ENCODE results near the gene MAGI2.

Gene MAGI2

GRCh38 chr7:79245623-79246249, 207.7 kb downstream of the MAGI2 start:
- DNase-seq, result no peak

DNA sequence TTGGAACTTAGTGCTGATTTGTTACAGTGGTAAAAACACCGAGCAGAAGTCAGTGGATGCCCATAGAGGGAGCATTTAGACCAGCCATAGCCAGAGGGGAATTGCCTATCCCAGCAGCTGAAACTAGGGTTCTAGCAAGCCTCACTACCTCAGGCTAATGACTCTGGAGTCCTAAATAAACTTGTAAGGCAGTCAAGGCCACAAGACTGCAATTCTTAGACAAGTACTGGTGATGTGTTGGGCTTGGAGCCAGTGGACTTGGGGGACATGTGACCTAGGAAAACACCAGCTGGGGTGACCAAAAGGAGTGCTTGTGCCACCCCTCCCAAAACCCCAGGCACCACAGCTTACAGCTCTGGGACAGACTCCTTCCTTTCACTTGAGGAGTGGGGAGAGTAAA, 209.0 kb downstream of the MAGI2 start:
- no peak for DNase-seq

- DNase-seq, result no peak
Observed at GRCh38 chr7:79241288-79242060, 212.0 kb downstream of the MAGI2 start.

DNA sequence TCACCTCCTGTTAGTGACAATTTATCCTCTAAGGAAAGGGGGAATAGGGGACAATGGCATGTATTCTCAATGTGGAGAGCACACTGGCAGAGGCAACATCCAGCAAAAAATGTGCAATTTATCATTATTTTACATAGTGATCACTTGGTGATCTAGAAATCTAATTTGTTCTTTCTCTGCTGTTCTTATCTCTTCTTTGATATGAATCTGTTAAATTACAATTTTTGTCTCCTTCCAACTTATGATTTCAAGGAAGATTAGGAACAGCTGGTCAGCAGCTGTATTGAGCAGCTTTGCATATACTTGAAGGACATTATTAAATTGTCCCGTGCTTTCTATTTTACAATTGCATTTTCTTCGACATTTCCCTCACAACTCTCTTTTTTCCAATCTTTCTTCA, 213.1 kb downstream of the MAGI2 start:
- no peak for DNase-seq

GRCh38 chr7:79236352-79237028, 217.0 kb downstream of the MAGI2 start:
- no peak for DNase-seq

- DNase-seq, result no peak
Observed at GRCh38 chr7:79227044-79227443, 226.4 kb downstream of the MAGI2 start.

- DNase-seq, result no peak
Observed at GRCh38 chr7:79221211-79221610, 232.3 kb downstream of the MAGI2 start.

DNA sequence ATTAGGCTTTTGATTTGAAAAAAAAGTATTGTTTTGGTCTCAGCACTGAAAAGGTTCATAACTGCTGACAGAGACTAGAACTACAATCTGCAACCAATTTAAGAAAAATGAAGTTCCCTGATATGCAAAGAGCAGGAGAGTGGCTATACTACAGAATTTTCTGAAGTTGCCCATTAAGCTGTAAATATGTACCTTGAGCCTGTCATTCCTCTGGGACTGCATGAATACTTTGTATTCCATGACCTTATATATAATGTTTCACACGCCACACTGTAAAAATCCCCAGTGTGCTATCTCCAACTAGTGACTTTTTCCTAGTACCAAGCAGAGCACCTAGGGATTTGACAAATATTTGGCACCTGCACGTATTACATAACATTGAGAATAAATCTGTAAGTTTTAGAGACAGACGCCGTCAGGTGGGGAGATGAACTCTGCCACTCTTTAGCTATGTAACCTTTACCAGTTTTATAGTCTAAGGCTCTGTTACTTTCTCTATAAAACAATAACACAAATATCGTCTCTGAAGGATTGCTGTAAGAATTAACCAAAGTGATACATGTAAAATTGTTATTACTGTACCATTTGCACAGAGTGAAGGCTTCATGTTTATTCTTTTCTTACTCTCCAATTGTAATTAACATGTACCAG, 235.4 kb downstream of the MAGI2 start:
- DNase-seq, result peak in 1 of 14 donors; percentile 48

DNA sequence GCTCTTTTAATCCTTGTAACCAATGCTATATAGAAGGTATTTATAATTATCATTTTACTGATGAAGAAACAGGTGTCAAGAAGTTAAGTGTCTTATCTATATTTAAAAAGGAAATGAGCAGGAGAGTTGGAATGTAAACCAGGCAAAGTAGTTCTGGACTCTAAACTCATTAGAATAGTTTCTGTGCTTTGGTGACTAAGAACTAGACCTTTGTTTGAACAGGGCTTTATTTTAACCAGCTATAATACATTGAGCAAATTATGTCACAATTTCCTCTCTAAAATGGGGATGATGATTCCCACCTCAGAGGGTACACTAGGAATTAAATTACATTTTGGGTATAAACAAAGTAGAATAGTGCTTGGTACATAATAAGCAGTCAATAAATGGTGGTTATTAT, 236.0 kb downstream of the MAGI2 start:
- no peak for DNase-seq

DNA sequence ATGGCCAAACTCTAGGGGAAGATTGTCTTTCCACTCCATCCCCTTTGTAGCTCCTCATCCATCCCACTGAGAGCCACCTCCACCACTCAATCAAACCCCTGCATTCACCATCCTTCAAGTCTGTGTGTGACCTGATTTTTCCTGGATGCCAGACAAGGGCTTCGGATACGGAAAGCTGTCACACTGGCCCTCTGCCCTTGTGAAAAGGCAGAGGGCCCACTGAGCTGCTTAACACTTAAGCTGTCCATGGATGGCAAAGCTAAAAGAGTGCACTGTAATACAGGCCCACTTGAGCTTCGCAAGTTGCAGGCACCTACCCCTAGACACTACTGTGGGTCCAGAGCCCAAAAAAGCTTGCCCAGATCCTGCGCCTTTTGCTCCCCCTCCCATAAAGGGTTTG, 237.2 kb downstream of the MAGI2 start:
- peak in 1 of 14 donors; percentile 92 for DNase-seq

GRCh38 chr7:79212334-79212733, 241.1 kb downstream of the MAGI2 start:
- DNase-seq, result no peak

DNA sequence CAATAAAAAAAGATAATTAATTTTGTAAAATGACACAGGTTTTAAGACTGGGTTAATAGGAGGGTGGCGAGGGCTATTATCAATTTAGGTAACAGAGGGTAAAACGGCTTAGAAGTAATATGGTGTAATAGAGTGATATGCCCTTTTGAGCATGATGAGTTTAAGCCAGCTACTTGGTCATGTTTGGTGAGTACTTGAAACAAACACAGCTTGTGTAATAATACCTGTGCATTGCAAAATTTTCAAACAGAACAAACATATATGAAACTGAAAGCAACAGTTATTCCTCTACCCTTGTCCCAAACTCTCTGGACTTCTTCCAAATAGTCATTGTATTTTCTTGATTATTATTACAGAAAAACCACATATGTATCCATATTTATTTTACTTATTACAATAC, 241.7 kb downstream of the MAGI2 start:
- DNase-seq, result no peak

DNA sequence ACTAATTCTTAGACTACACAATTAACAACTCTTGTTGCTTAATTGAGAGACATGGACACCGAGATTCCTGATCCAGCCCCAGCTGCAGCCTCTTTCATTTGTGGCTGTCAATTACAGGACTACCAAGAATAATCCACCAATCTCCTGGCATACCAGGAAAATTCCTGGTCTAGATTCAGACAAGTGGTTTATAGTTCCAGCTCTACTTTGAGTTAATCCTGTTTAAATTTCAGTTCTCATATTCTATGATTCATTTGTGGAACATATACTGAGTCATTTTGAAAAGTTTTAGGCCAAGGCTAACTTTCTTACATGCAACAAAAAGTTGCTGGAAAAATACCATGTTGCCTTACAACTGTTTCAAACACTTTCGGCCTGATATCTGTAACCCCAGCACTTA, 253.5 kb downstream of the MAGI2 start:
- no peak for DNase-seq

GRCh38 chr7:79199266-79199665, 254.2 kb downstream of the MAGI2 start:
- no peak for DNase-seq

DNA sequence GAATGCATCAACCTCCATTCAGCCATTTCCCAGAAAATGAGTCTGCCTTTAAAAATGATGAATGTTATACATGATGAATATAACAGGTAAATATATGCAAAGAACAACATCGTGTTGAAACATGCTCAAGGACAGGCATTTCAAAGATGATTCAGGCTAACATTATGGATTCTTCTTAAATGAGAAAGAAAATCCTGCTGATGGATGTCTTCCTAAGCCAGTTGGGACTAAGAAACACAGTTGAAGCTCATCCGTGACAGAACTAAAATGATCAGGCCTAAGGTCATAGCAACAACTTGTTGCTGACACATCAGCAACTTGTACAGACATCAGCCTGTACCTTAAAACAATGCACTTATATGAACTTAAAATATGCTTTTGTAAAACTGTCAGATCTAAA, 267.9 kb downstream of the MAGI2 start:
- DNase-seq, result no peak

DNA sequence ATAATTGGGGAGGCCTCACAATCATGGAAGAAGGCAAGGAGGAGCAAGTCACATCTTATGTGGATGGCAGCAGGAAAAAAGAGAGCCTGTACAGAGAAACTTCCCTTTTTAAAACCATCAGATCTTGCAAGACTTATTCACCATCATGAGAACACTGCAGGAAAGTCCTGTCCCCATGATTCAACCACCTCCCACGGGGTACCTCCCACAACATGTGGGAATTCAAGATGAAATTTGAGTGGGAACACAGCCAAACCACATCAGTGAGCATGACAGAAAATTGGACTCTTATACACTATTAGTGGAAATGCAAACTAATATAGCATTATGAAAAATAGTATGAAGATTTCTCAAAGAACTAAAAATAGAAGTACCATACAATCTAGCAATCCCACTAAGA, 271.2 kb downstream of the MAGI2 start:
- no peak for DNase-seq

GRCh38 chr7:79180533-79180932, 272.9 kb downstream of the MAGI2 start:
- DNase-seq, result no peak

- peak in 3 of 14 donors; percentile 1 to 48 (median 19) for DNase-seq
Observed at GRCh38 chr7:79176859-79177477, 276.5 kb downstream of the MAGI2 start.

DNA sequence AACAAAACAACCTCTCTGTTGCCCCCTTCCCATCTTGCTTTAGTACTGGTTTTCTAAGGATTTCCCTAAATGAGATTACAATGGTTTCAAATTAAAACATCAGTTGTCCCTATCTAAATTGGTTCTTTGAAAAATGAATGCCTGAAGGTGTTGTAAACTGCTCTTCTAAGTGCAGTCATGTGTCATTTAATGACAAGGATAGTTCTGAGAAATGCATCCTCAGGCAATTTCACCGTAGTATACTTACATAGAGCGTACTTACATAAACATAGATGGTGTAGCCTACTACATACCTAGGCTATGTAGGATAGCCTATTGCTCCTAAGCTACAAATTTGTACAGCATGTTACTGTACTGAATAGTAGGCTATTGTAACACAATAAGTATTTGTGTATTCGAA, 278.1 kb downstream of the MAGI2 start:
- no peak for DNase-seq

DNA sequence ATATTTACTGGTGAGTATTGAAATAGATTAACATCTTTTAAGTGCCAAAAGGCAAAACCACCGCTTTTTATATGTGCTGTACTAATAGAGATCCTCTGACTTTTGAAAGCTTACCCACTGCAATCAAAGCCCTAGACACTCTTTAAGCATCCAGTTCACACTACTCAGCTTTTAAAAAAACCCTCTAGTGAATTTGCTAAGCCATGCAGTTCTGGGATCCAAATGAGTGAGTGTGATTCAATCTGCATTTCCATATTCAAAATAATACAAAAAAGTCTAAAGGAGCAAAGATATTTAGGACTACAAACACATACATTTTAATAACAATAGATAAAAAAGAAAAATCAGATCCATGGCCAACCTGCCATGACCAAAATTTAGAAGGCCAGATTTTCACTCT, 288.2 kb downstream of the MAGI2 start:
- no peak for DNase-seq

DNA sequence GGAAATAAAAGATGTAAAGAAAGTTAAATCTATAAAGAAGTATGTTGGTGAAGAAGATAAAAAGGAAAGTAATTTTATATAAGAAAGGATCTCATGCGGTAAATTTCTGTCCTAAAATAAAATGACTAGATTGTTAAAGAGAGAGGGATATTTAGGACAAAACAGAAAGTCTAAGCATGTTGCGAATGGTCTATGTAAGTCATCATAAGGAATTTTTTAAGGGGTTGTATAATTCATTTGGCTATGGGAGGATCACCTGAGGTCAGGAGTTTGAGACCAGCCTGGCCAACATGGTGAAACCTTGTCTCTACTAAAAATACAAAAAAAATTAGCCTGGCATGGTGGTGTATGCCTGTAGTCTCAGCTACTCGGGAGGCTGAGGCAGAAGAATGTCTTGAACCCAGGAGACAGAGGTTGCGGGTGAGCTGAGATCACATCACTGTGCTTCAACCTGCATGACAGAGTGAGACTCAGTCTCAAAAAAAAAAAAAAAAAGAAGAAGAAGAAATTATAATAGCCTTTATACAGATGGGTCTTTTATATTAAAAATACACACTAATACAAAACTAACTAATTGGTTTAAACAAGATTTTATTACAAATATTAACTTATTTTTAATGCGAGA, 294.3 kb downstream of the MAGI2 start:
- no peak for DNase-seq

GRCh38 chr7:79157281-79157680, 296.2 kb downstream of the MAGI2 start:
- no peak for DNase-seq

All from C1 segment of cervical spinal cord (tissue), 14 donors.